Glutamatergic neuron (in vitro differentiated cells): ENCODE measurements around the gene NMNAT3. TPM values are rescaled to one million over a fixed set of nuclear protein-coding genes. Genes with fewer than 3 reads are reported as not detected.

Source experiments
- DNase-seq: peaks from one replicate; pipeline ENCODE4 v3.0.0; 2022
- H3K27ac Mint-ChIP-seq: one replicate; pipeline ENCODE4 v1.8.0; 2020; ENCODE audit warnings: mild to moderate bottlenecking, mixed read lengths, inconsistent platforms; ENCODE audit not compliant: unreplicated experiment
- H3K27me3 Mint-ChIP-seq: one replicate; pipeline ENCODE4 v1.8.0; 2020; ENCODE audit warnings: mild to moderate bottlenecking, moderate library complexity, mixed read lengths, inconsistent platforms; ENCODE audit not compliant: unreplicated experiment
- H3K36me3 Mint-ChIP-seq: one replicate; pipeline ENCODE4 v1.8.0; 2020; ENCODE audit warnings: mild to moderate bottlenecking, mixed read lengths, inconsistent platforms; ENCODE audit not compliant: unreplicated experiment
- H3K4me1 Mint-ChIP-seq: one replicate; pipeline ENCODE4 v1.8.0; 2020; ENCODE audit warnings: mild to moderate bottlenecking, low read depth, mixed read lengths, inconsistent platforms; ENCODE audit not compliant: unreplicated experiment
- H3K4me3 Mint-ChIP-seq: one replicate; pipeline ENCODE4 v1.8.0; 2020; ENCODE audit warnings: mild to moderate bottlenecking, mixed read lengths, inconsistent platforms; ENCODE audit not compliant: unreplicated experiment
- H3K9me3 Mint-ChIP-seq: one replicate; pipeline ENCODE4 v1.8.0; 2020; ENCODE audit warnings: mild to moderate bottlenecking, moderate library complexity, mixed read lengths, inconsistent platforms; ENCODE audit not compliant: unreplicated experiment
- CTCF ChIP-seq: fragments of 200-600 bp; sonication (generic); IDR thresholded peaks from one replicate; pipeline ENCODE4 v1.5.0; 2021; ENCODE audit not compliant: partially characterized antibody, unreplicated experiment
- total RNA-seq: library from RNA; stranded (reverse); fragmentation: NEBNext Ultra II Directional; extraction: Animal tissue kit (Norgen Biotek cat#: 25700); gene quantifications from one replicate; pipeline ENCODE4 v1.2.1, GENCODE V29; 2021; ENCODE audit not compliant: unreplicated experiment

NMNAT3 gene
- total RNA-seq, 1 donor from 2014 or later: 0.61 TPM

GRCh38 chr3:139695426-139696313 lies 17.9 kb upstream of the NMNAT3 start:
- Mint-ChIP-seq H3K36me3 (no peaks in the 10 kb centered on the region), H3K27ac (no peak overlapping the region)

GRCh38 chr3:139695007-139695406 lies 17.2 kb upstream of the NMNAT3 start:
- H3K4me1 Mint-ChIP-seq: no peaks in the 10 kb centered on the region
- TF ChIP-seq CTCF: no peak
- peaks cover 5% of the 10 kb centered on the region for H3K27me3 Mint-ChIP-seq
- H3K27ac Mint-ChIP-seq: no peak overlapping the region
- H3K36me3 Mint-ChIP-seq: no peaks in the 10 kb centered on the region
- H3K9me3 Mint-ChIP-seq: no peaks in the 10 kb centered on the region
- no peak overlapping the region for H3K4me3 Mint-ChIP-seq
- no peak for DNase-seq

More at GRCh38 chr3:139695426-139696313, 17.9 kb upstream of the NMNAT3 start:
- H3K4me3 Mint-ChIP-seq: no peak overlapping the region
- no peak for DNase-seq
- no peak for TF ChIP-seq CTCF
- H3K9me3 Mint-ChIP-seq: no peaks in the 10 kb centered on the region
- H3K27me3 Mint-ChIP-seq: peaks cover 5% of the 10 kb centered on the region
- H3K4me1 Mint-ChIP-seq: no peaks in the 10 kb centered on the region

GRCh38 chr3:139694542-139694941 lies 16.8 kb upstream of the NMNAT3 start:
- Mint-ChIP-seq H3K27me3 (peaks cover 5% of the 10 kb centered on the region), H3K4me3 (no peak overlapping the region), H3K4me1 (peaks cover 3% of the 10 kb centered on the region), H3K27ac (no peak overlapping the region), H3K36me3 (no peaks in the 10 kb centered on the region), H3K9me3 (no peaks in the 10 kb centered on the region)
- no peak for TF ChIP-seq CTCF
- DNase-seq: no peak

GRCh38 chr3:139691619-139692018 lies 13.8 kb upstream of the NMNAT3 start:
- no peak overlapping the region for H3K4me3 Mint-ChIP-seq
- peaks cover 7% of the 10 kb centered on the region for H3K27me3 Mint-ChIP-seq
- no peak for TF ChIP-seq CTCF

DNA sequence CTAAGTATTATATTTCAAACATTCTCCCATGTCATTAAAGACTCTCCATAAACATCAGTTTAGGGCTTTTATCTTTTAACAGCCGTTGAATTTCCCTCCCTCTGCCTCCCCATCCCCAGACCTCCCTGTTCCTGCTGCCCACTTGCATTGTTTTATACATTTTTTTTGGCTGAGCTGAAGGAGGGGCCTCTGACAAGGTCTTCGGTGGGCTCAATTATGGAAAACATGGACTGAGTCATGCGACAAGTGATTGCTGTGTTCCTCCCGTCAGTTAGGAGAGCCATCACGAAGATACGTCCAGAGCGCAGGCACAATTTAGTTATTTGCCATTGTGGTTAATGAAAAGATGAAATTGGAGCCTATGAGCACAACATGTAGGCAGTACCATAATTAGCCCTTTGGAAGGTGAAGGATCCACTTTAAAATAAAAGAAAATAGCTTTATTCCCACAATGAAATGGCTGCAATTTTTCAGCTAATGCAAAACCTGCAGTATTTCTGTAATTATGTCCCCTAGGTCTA lies 12.0 kb upstream of the NMNAT3 start:
- Mint-ChIP-seq H3K36me3 (peaks cover 9% of the 10 kb centered on the region), H3K4me1 (peaks cover 20% of the 10 kb centered on the region), H3K27me3 (peaks cover 7% of the 10 kb centered on the region), H3K27ac (no peak overlapping the region), H3K4me3 (no peak overlapping the region), H3K9me3 (peaks cover 2% of the 10 kb centered on the region)
- no peak for DNase-seq
- no peak for TF ChIP-seq CTCF

More at GRCh38 chr3:139691619-139692018, 13.8 kb upstream of the NMNAT3 start:
- no peak overlapping the region for H3K27ac Mint-ChIP-seq
- H3K4me1 Mint-ChIP-seq: peaks cover 20% of the 10 kb centered on the region
- H3K9me3 Mint-ChIP-seq: peaks cover 2% of the 10 kb centered on the region
- no peak for DNase-seq
- no peaks in the 10 kb centered on the region for H3K36me3 Mint-ChIP-seq
